ENCODE results near the gene FOXB1. TPM values are rescaled to one million over a fixed set of nuclear protein-coding genes. Genes with fewer than 3 reads are reported as not detected.

FOXB1 gene
- total RNA-seq, 1 experiment from 2014 or later, result not detected

GRCh38 chr15:60002528-60003218 lies 1.4 kb upstream of the FOXB1 start:
- Histone ChIP-seq H3K36me3 (no peaks in the 10 kb centered on the region), H3K27ac (no peak overlapping the region), H3K9me3 (replicated peaks) (peaks cover 5% of the 10 kb centered on the region; the same call in 1 of the 2 replicates), H3K4me1 (replicated peaks) (peaks cover 31% of the 10 kb centered on the region), H3K27me3 (replicated peaks) (peaks cover 89% of the 10 kb centered on the region), H3K4me3 (no peak overlapping the region)
- no peak for DNase-seq (ENCODE audit: low read depth in 1 of 2, low spot score in 2 of 2)

GRCh38 chr15:60003243-60004008 lies 685 bp upstream of the FOXB1 start:
- peaks cover 5% of the 10 kb centered on the region; the same call in 1 of the 2 replicates for H3K9me3 ChIP-seq (replicated peaks)
- H3K4me3 ChIP-seq, result no peak overlapping the region
- peaks cover 89% of the 10 kb centered on the region for H3K27me3 ChIP-seq (replicated peaks)
- H3K4me1 ChIP-seq (replicated peaks), result peaks cover 31% of the 10 kb centered on the region
- peak in 1 of 2 experiments; percentile 16 for DNase-seq (ENCODE audit: low read depth in 1 of 2, low spot score in 2 of 2)
- H3K27ac ChIP-seq, result no peak overlapping the region
- H3K36me3 ChIP-seq, result no peaks in the 10 kb centered on the region

GRCh38 chr15:60004846-60005351 lies 788 bp downstream of the FOXB1 start:
- Histone ChIP-seq H3K36me3 (no peaks in the 10 kb centered on the region), H3K4me1 (replicated peaks) (peaks cover 30% of the 10 kb centered on the region), H3K4me3 (peak overlapping the region; percentile 38), H3K27ac (no peak overlapping the region), H3K27me3 (replicated peaks) (peaks cover 89% of the 10 kb centered on the region), H3K9me3 (replicated peaks) (peaks cover 5% of the 10 kb centered on the region; the same call in 1 of the 2 replicates)
- peak in 1 of 2 experiments; percentile 7 for DNase-seq (ENCODE audit: low read depth in 1 of 2, low spot score in 2 of 2)

GRCh38 chr15:60005352-60006202 lies 1.5 kb downstream of the FOXB1 start:
- H3K27ac ChIP-seq, result no peak overlapping the region
- peak overlapping the region; percentile 38 for H3K4me3 ChIP-seq
- H3K9me3 ChIP-seq (replicated peaks), result peaks cover 5% of the 10 kb centered on the region; the same call in 1 of the 2 replicates
- DNase-seq (ENCODE audit: low read depth in 1 of 2, low spot score in 2 of 2), result no peak
- H3K36me3 ChIP-seq, result no peaks in the 10 kb centered on the region
- H3K4me1 ChIP-seq (replicated peaks), result peaks cover 24% of the 10 kb centered on the region
- H3K27me3 ChIP-seq (replicated peaks), result peaks cover 89% of the 10 kb centered on the region

- Histone ChIP-seq H3K27me3 (replicated peaks) (peaks cover 89% of the 10 kb centered on the region), H3K4me3 (peak overlapping the region; percentile 38), H3K36me3 (no peaks in the 10 kb centered on the region), H3K9me3 (replicated peaks) (peaks cover 5% of the 10 kb centered on the region; the same call in 1 of the 2 replicates), H3K4me1 (replicated peaks) (peaks cover 24% of the 10 kb centered on the region), H3K27ac (no peak overlapping the region)
- peak; percentile 54 to 59 for DNase-seq (ENCODE audit: low read depth in 1 of 2, low spot score in 2 of 2)
Observed at GRCh38 chr15:60006203-60006862, 2.2 kb downstream of the FOXB1 start.

- Histone ChIP-seq H3K4me3 (peak overlapping the region; percentile 38), H3K36me3 (no peaks in the 10 kb centered on the region), H3K4me1 (replicated peaks) (peaks cover 24% of the 10 kb centered on the region), H3K27ac (no peak overlapping the region), H3K9me3 (replicated peaks) (peaks cover 5% of the 10 kb centered on the region; the same call in 1 of the 2 replicates), H3K27me3 (replicated peaks) (peaks cover 89% of the 10 kb centered on the region)
- DNase-seq (ENCODE audit: low read depth in 1 of 2, low spot score in 2 of 2), result no peak
Observed at GRCh38 chr15:60006873-60007272, 2.8 kb downstream of the FOXB1 start.

- H3K4me1 ChIP-seq (replicated peaks), result peaks cover 18% of the 10 kb centered on the region
- peaks cover 5% of the 10 kb centered on the region; the same call in 1 of the 2 replicates for H3K9me3 ChIP-seq (replicated peaks)
- peaks cover 87% of the 10 kb centered on the region for H3K27me3 ChIP-seq (replicated peaks)
- no peak overlapping the region for H3K27ac ChIP-seq
- H3K36me3 ChIP-seq, result no peaks in the 10 kb centered on the region
- DNase-seq (ENCODE audit: low read depth in 1 of 2, low spot score in 2 of 2), result no peak
- H3K4me3 ChIP-seq, result no peak overlapping the region
Observed at GRCh38 chr15:60009124-60009960, 5.2 kb downstream of the FOXB1 start.

- H3K9me3 ChIP-seq (replicated peaks), result peaks cover 4% of the 10 kb centered on the region; the same call in 1 of the 2 replicates
Observed at GRCh38 chr15:60009980-60010732, 6.0 kb downstream of the FOXB1 start.

GRCh38 chr15:60010858-60011257 lies 6.7 kb downstream of the FOXB1 start:
- no peak overlapping the region for H3K4me3 ChIP-seq

More at GRCh38 chr15:60009980-60010732, 6.0 kb downstream of the FOXB1 start:
- H3K27me3 ChIP-seq (replicated peaks), result peaks cover 80% of the 10 kb centered on the region
- no peak overlapping the region for H3K4me3 ChIP-seq
- no peak overlapping the region for H3K27ac ChIP-seq
- DNase-seq (ENCODE audit: low read depth in 1 of 2, low spot score in 2 of 2), result no peak
- H3K4me1 ChIP-seq (replicated peaks), result peaks cover 10% of the 10 kb centered on the region
- H3K36me3 ChIP-seq, result no peaks in the 10 kb centered on the region

GRCh38 chr15:60012695-60013094 lies 8.6 kb downstream of the FOXB1 start:
- no peaks in the 10 kb centered on the region for H3K36me3 ChIP-seq
- no peak overlapping the region for H3K27ac ChIP-seq
- DNase-seq (ENCODE audit: low read depth in 1 of 2, low spot score in 2 of 2), result no peak
- no peaks in the 10 kb centered on the region for H3K9me3 ChIP-seq (replicated peaks)
- H3K4me1 ChIP-seq (replicated peaks), result no peaks in the 10 kb centered on the region
- H3K27me3 ChIP-seq (replicated peaks), result peaks cover 62% of the 10 kb centered on the region
- H3K4me3 ChIP-seq, result no peak overlapping the region

More at GRCh38 chr15:60010858-60011257, 6.7 kb downstream of the FOXB1 start:
- Histone ChIP-seq H3K4me1 (replicated peaks) (peaks cover 3% of the 10 kb centered on the region), H3K27me3 (replicated peaks) (peaks cover 73% of the 10 kb centered on the region), H3K27ac (no peak overlapping the region), H3K9me3 (replicated peaks) (no peaks in the 10 kb centered on the region), H3K36me3 (no peaks in the 10 kb centered on the region)
- no peak for DNase-seq (ENCODE audit: low read depth in 1 of 2, low spot score in 2 of 2)

- Histone ChIP-seq H3K4me1 (replicated peaks) (no peaks in the 10 kb centered on the region), H3K27ac (no peak overlapping the region), H3K27me3 (replicated peaks) (peaks cover 15% of the 10 kb centered on the region), H3K9me3 (replicated peaks) (no peaks in the 10 kb centered on the region; the same call in 1 of the 2 replicates), H3K36me3 (no peaks in the 10 kb centered on the region), H3K4me3 (no peak overlapping the region)
- DNase-seq (ENCODE audit: low read depth in 1 of 2, low spot score in 2 of 2), result no peak
Observed at GRCh38 chr15:60017538-60018520, 13.7 kb downstream of the FOXB1 start.

All from SJSA1 (cell line).